HepG2 (cell line): ENCODE results near the gene PRTN3. TPM values are rescaled to one million over a fixed set of nuclear protein-coding genes. Genes with fewer than 3 reads are reported as not detected.

Experiments
- AFF4 ChIP-seq: sonication (generic); formaldehyde crosslinking; IDR thresholded peaks from 2 replicates; pipeline ENCODE4 v1.4.0; 2020; ENCODE audit warnings: missing genetic modification reagents
- ATM ChIP-seq: fragments of 450-650 bp; IDR thresholded peaks from 2 replicates; pipeline ENCODE4 v1.7.1; 2017; ENCODE audit warnings: mild to moderate bottlenecking, borderline replicate concordance
- E2F5 ChIP-seq: sonication (generic); formaldehyde crosslinking; conservative IDR thresholded peaks from 2 replicates; pipeline ENCODE4 v1.4.0; 2020; ENCODE audit warnings: missing genetic modification reagents
- GPN1 ChIP-seq: sonication (generic); formaldehyde crosslinking; IDR thresholded peaks from 2 replicates; pipeline ENCODE4 v1.5.1; 2020; ENCODE audit warnings: missing genetic modification reagents, borderline replicate concordance
- LBX2 ChIP-seq: sonication (generic); formaldehyde crosslinking; IDR thresholded peaks from 2 replicates; pipeline ENCODE4 v1.5.0; 2020; ENCODE audit warnings: missing genetic modification reagents, mild to moderate bottlenecking, borderline replicate concordance
- MIER3 ChIP-seq: IDR thresholded peaks from 2 replicates; pipeline ENCODE4 v1.6.1; 2016; ENCODE audit warnings: missing compliant biosample characterization, borderline replicate concordance
- SMARCE1 ChIP-seq: fragments of 450-650 bp; IDR thresholded peaks from 2 replicates; pipeline ENCODE4 v1.6.1; 2017; ENCODE audit warnings: borderline replicate concordance
- STAT6 ChIP-seq: sonication (generic); formaldehyde crosslinking; IDR thresholded peaks from 2 replicates; pipeline ENCODE4 v1.4.0; 2020; ENCODE audit warnings: missing genetic modification reagents, mild to moderate bottlenecking, borderline replicate concordance
- ZNF644 ChIP-seq: IDR thresholded peaks from 2 replicates; pipeline ENCODE4 v1.6.1; 2016; ENCODE audit warnings: low read depth
- polyA plus RNA-seq, 8 experiments: library from polyadenylated mRNA; depleted of rRNA in 3 of 8; stranded (reverse) in 7 of 8; unstranded in 1 of 8; fragments of >200 nt; fragmentation: Illumina TruSeq in 4 of 8; extraction: Trizol in 4 of 8; gene quantifications; 2 replicates each; pipeline versions ENCODE4 v1.2.1 to v1.2.3, GENCODE V29; 2011 to 2016; ENCODE audit warnings: low read depth in 4 of 8, missing spikeins in 1 of 8, mixed read lengths in 1 of 8; ENCODE audit not compliant: insufficient read depth in 1 of 8
- total RNA-seq, 5 experiments: library from RNA; depleted of rRNA; stranded (reverse); fragments of >200 nt; fragmentation: Illumina TruSeq; extraction: Trizol; gene quantifications; 2 replicates each; pipeline ENCODE4 v1.2.3, GENCODE V29; 2016; ENCODE audit warnings: low read depth in 1 of 5
- TF ChIP-seq, protein P1 (sequence below): sonication (generic); formaldehyde crosslinking; IDR thresholded peaks from 2 replicates; pipeline ENCODE4 v1.4.0; 2020; ENCODE audit warnings: missing genetic modification reagents
- TF ChIP-seq, protein P2 (sequence below): sonication (generic); formaldehyde crosslinking; IDR thresholded peaks from 2 replicates; pipeline ENCODE4 v1.8.0; 2022; ENCODE audit warnings: mild to moderate bottlenecking, missing genetic modification reagents, borderline replicate concordance

The PRTN3 gene
- total and polyA plus RNA-seq, 2 of the 13 experiments (the other 11 are each of a cell fraction or from before 2014, with no cell fraction given), result not detected

DNA sequence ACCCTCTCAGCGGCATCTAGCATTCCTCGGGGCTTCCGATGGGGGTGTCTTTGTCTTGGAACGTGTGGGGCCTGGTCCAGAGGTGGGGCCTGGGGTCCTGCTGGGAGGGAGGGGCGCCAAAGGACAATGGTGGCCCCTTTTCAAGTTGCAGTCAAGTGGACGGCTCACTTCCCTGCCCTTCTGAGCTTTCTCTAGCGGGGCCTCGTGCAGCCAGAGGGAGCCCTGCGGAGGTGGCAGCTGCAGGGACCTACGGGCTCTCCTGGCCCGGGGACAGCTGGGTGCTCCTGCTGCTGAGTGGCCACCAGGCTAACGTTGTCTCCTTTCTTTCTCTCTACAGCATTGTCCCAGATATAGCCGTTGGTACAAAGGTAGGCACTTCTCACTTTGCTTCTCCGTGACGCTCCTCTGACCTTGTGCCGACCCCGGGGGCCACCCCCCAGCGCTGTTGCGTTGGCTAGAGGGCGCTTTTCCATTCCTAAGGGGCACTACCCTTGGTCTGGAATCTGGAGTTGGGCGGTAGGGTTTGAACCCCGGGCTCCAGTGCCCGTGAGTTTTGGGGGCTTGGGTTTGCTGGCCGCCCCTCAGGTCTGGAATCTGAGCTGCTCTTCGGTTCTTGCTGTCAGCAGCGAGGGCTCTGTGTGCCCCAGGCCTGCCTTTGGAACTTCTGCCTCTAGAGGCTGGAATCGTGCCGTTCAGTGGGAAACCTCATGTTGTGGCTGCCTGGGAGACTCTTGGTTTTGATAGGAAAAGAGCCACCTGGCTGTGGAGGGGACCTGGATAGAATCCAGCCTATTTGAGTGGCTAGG is 41.5 kb upstream of the PRTN3 start (continued):
- TF ChIP-seq AFF4 (CRISPR knock-in tag) (no peak), ATM (no peak), MIER3 (CRISPR knock-in tag) (no peak), STAT6 (no peak), E2F5 (CRISPR knock-in tag) (no peak), GPN1 (CRISPR knock-in tag) (no peak), LBX2 (CRISPR knock-in tag) (no peak), ZNF644 (no peak), SMARCE1 (no peak)
- TF ChIP-seq, protein P1, sequence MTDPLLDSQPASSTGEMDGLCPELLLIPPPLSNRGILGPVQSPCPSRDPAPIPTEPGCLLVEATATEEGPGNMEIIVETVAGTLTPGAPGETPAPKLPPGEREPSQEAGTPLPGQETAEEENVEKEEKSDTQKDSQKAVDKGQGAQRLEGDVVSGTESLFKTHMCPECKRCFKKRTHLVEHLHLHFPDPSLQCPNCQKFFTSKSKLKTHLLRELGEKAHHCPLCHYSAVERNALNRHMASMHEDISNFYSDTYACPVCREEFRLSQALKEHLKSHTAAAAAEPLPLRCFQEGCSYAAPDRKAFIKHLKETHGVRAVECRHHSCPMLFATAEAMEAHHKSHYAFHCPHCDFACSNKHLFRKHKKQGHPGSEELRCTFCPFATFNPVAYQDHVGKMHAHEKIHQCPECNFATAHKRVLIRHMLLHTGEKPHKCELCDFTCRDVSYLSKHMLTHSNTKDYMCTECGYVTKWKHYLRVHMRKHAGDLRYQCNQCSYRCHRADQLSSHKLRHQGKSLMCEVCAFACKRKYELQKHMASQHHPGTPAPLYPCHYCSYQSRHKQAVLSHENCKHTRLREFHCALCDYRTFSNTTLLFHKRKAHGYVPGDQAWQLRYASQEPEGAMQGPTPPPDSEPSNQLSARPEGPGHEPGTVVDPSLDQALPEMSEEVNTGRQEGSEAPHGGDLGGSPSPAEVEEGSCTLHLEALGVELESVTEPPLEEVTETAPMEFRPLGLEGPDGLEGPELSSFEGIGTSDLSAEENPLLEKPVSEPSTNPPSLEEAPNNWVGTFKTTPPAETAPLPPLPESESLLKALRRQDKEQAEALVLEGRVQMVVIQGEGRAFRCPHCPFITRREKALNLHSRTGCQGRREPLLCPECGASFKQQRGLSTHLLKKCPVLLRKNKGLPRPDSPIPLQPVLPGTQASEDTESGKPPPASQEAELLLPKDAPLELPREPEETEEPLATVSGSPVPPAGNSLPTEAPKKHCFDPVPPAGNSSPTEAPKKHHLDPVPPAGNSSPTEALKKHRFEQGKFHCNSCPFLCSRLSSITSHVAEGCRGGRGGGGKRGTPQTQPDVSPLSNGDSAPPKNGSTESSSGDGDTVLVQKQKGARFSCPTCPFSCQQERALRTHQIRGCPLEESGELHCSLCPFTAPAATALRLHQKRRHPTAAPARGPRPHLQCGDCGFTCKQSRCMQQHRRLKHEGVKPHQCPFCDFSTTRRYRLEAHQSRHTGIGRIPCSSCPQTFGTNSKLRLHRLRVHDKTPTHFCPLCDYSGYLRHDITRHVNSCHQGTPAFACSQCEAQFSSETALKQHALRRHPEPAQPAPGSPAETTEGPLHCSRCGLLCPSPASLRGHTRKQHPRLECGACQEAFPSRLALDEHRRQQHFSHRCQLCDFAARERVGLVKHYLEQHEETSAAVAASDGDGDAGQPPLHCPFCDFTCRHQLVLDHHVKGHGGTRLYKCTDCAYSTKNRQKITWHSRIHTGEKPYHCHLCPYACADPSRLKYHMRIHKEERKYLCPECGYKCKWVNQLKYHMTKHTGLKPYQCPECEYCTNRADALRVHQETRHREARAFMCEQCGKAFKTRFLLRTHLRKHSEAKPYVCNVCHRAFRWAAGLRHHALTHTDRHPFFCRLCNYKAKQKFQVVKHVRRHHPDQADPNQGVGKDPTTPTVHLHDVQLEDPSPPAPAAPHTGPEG, result no peak
- TF ChIP-seq, protein P2, sequence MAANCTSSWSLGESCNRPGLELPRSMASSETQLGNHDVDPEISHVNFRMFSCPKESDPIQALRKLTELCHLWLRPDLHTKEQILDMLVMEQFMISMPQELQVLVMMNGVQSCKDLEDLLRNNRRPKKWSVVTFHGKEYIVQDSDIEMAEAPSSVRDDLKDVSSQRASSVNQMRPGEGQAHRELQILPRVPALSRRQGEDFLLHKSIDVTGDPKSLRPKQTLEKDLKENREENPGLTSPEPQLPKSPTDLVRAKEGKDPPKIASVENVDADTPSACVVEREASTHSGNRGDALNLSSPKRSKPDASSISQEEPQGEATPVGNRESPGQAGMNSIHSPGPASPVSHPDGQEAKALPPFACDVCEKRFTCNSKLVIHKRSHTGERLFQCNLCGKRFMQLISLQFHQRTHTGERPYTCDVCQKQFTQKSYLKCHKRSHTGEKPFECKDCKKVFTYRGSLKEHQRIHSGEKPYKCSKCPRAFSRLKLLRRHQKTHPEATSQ (CRISPR knock-in tag), result no peak
